PFSK-1 (cell line): ENCODE data around the gene TMEM238.

ENCODE experiments used
- FOXP2 ChIP-seq: optimal IDR thresholded peaks from 2 replicates; pipeline ENCODE3; 2011; ENCODE audit warnings: borderline replicate concordance, control low read depth, inconsistent platforms; ENCODE audit not compliant: insufficient read depth; ENCODE audit errors: extremely low read length, extremely low read depth
- POLR2AphosphoS5 ChIP-seq: IDR thresholded peaks from 2 replicates; pipeline ENCODE4 v1.6.1; 2012; ENCODE audit warnings: low read depth, mild to moderate bottlenecking, control low read depth, low read length, moderate library complexity
- SIN3A ChIP-seq: IDR thresholded peaks from 2 replicates; pipeline ENCODE4 v1.6.1; 2012; ENCODE audit warnings: mild to moderate bottlenecking, low read length, moderate library complexity, borderline replicate concordance; ENCODE audit not compliant: insufficient read depth
- TAF1 ChIP-seq: IDR thresholded peaks from 2 replicates; pipeline ENCODE4 v1.6.1; 2012; ENCODE audit warnings: low read length, control low read depth, borderline replicate concordance; ENCODE audit not compliant: insufficient read depth
- TF ChIP-seq, protein P1 (sequence below), 2 experiments: IDR thresholded peaks; 2 replicates each; pipeline versions ENCODE4 v1.6.1 to v1.8.0; 2011 to 2012; ENCODE audit warnings: low read depth in 2 of 2, low read length in 2 of 2, control low read depth in 1 of 2, inconsistent platforms in 1 of 2, mild to moderate bottlenecking in 1 of 2, moderate library complexity in 1 of 2; ENCODE audit not compliant: insufficient read depth in 1 of 2

TMEM238 gene

DNA sequence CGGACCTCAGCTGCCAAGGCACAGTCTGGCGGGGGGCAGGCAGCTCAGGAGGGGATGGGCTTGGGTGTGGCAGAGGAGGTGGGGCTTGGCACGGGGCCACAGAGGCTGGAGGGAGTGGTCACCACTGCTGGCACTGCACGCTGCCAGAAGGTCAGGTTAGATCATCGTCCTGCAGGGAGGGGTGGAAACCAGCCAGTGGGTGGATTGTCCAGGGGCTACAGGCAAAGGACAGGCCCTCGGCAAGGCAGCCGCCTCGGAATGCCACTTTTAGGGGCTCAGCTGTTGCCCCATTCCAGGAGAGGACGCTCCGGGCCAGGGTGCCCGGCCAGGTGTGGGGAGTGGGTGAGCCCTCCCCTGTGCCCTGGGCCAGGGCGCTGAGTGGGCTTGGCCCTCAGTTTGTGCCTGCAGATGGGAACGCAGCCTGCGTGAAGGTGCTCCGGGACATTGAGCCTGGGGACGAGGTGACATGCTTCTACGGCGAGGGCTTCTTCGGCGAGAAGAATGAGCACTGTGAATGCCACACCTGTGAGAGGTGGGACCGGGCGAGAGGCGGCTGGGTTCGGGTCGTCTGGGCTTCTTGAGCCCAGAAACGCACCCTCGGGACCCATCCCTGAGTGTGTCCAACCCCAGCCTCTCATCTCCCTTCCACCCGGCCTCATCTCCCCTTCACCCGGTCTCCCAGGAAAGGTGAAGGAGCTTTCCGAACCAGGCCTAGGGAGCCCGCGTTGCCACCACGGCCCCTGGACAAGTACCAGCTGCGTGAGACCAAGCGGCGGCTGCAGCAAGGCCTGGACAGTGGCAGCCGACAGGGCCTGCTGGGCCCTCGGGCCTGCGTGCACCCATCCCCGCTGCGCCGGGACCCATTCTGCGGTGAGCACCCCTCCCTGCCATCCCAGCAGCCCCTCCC lies 38.0 kb downstream of the TMEM238 start:
- TF ChIP-seq, protein P1, sequence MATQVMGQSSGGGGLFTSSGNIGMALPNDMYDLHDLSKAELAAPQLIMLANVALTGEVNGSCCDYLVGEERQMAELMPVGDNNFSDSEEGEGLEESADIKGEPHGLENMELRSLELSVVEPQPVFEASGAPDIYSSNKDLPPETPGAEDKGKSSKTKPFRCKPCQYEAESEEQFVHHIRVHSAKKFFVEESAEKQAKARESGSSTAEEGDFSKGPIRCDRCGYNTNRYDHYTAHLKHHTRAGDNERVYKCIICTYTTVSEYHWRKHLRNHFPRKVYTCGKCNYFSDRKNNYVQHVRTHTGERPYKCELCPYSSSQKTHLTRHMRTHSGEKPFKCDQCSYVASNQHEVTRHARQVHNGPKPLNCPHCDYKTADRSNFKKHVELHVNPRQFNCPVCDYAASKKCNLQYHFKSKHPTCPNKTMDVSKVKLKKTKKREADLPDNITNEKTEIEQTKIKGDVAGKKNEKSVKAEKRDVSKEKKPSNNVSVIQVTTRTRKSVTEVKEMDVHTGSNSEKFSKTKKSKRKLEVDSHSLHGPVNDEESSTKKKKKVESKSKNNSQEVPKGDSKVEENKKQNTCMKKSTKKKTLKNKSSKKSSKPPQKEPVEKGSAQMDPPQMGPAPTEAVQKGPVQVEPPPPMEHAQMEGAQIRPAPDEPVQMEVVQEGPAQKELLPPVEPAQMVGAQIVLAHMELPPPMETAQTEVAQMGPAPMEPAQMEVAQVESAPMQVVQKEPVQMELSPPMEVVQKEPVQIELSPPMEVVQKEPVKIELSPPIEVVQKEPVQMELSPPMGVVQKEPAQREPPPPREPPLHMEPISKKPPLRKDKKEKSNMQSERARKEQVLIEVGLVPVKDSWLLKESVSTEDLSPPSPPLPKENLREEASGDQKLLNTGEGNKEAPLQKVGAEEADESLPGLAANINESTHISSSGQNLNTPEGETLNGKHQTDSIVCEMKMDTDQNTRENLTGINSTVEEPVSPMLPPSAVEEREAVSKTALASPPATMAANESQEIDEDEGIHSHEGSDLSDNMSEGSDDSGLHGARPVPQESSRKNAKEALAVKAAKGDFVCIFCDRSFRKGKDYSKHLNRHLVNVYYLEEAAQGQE (IDR thresholded peaks at IDR 0.05; ENCODE audit: insufficient read depth in 1 of 2, low read depth in 2 of 2, low read length in 2 of 2): no peak
- no peak for TF ChIP-seq FOXP2
- TF ChIP-seq SIN3A: no peak
- no peak for TF ChIP-seq POLR2AphosphoS5
- TF ChIP-seq TAF1: no peak

DNA sequence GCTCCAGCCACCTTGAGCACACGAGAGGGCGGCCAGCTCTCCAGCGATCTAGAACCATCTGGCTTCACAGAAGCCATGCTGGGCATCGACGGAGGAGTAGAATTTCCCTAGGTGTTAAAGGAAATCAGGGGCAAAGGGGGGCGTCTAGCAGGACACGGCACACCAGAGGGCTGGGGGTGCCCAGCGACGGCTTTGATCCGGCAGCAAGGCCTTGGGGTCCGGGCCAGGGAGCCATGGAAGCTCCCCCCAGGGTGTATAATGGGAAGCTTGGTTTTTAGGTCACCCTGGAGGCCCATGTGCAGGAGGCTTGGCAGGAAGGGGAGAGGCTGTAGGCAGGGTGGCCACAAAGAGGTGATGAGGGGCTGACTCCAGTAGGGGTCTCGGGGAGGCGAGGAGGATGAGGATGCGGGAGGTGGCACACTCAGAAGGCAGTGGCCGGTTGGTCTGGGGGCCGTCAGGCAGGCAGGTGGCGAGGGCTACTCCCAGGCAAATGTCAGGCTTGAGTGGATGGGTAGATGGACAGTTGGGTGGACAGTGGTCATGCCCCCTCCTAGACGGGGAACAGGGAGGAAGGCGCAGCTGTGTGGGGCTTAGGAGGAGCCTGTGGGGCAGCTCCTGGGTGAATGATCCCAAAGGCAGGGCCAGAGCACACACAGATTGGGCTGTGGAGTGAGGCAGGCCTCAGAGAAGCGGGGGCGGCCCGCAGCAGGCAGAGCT lies 38.8 kb downstream of the TMEM238 start:
- TF ChIP-seq SIN3A (no peak), POLR2AphosphoS5 (no peak), TAF1 (no peak), FOXP2 (no peak)
- TF ChIP-seq, protein P1 (IDR thresholded peaks at IDR 0.05; ENCODE audit: insufficient read depth in 1 of 2, low read depth in 2 of 2, low read length in 2 of 2): no peak

DNA sequence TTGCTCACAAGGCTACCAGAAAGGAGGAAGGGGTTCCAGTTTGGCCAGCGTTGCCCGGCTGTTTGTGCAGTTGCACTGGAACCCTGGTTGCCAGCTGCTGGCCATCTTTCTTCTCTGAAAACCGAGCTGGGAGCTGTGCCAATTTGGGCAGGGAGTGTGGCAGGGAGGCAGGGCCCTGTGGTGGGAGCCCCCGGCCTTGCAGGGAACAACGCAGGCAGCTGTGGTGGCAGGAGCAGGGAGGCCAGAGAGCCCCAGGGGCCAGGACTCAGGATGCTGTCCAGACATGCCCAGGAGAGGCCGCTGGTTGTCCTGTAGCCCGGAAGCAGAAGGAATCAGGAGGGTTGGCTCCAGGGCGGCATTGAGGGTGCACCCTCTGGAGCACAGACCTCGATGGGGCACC lies 39.6 kb downstream of the TMEM238 start:
- TF ChIP-seq SIN3A (no peak), FOXP2 (no peak)

DNA sequence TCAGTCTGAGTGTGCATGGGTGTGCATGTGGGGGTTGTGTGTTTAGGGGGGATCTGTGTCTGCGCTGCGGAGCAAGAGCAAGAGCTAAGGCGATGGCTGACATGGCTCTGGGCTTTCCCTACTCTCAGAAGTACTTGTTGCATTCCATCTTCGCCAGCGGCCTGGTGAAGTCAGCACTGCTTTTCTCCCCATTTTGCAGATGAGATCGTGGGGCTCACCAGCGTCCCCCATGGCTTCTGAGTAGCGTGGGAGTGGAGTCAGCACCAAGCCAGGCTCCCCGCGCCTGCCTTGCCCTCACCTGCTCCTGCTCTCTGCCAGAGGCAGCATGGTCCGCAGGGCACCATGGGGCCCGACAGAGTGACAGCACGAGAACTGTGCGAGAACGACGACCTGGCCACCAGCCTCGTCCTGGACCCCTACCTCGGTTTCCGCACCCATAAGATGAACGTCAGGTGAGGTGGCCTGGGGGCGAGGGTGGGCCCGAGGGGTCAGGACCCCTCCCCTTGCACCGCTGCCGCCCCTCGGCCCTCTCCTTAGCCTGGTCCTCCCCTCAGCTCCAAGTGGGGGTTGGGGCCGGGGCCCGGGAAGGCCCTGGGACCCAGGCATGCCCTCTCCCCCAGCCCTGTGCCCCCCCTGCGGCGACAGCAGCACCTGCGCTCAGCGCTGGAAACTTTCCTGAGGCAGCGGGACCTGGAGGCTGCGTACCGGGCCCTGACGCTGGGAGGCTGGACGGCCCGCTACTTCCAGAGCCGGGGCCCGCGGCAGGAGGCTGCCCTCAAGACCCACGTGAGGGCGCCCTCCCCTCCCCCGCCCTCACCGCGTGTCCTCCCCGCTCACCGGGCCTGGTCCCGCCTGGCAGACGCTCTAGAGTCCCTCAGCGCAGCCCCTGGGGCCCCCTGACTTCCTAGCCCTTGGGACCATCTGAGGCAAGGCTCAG lies 42.2 kb downstream of the TMEM238 start:
- TF ChIP-seq FOXP2 (no peak), POLR2AphosphoS5 (no peak), TAF1 (no peak), SIN3A (no peak)
- TF ChIP-seq, protein P1 (IDR thresholded peaks at IDR 0.05; ENCODE audit: insufficient read depth in 1 of 2, low read depth in 2 of 2, low read length in 2 of 2): no peak

- TF ChIP-seq TAF1 (no peak), SIN3A (no peak), POLR2AphosphoS5 (no peak; the same call in 1 of the 2 replicates), FOXP2 (no peak)
- TF ChIP-seq, protein P1 (IDR thresholded peaks at IDR 0.05; ENCODE audit: insufficient read depth in 1 of 2, low read depth in 2 of 2, low read length in 2 of 2): no peak
Measured at GRCh38 chr19:55341171-55341588, 42.9 kb downstream of the TMEM238 start.
